DOHH2 (cell line): Measurements from ENCODE around the gene CCIN.

Experiments used
- H3F3A ChIP-seq: fragments of 200-600 bp; sonication (generic), shearing (Covaris generic); 2 replicates; pipeline ENCODE4 v1.6.0; 2016; ENCODE audit warnings: antibody characterized with exemption, mild to moderate bottlenecking; ENCODE audit not compliant: control insufficient read depth, insufficient read depth
- H3K27ac ChIP-seq: fragments of 200-600 bp; sonication (generic); 2 replicates; pipeline ENCODE4 v1.5.1; 2014; ENCODE audit warnings: low read depth, mild to moderate bottlenecking, low read length, moderate library complexity
- H3K27me3 ChIP-seq: fragments of 200-600 bp; sonication (generic); 2 replicates; pipeline ENCODE4 v1.6.1; 2014; ENCODE audit warnings: mild to moderate bottlenecking, low read length, mixed read lengths; ENCODE audit not compliant: control insufficient read depth
- H3K36me3 ChIP-seq: fragments of 200-600 bp; sonication (generic); 2 replicates; pipeline ENCODE4 v1.6.1; 2014; ENCODE audit warnings: mild to moderate bottlenecking, low read length, moderate library complexity, mixed read lengths; ENCODE audit not compliant: control insufficient read depth
- H3K4me1 ChIP-seq: fragments of 200-600 bp; sonication (generic); 2 replicates; pipeline ENCODE4 v1.6.1; 2014; ENCODE audit warnings: mild to moderate bottlenecking, low read length, mixed read lengths; ENCODE audit not compliant: control insufficient read depth
- H3K4me2 ChIP-seq: fragments of 200-600 bp; sonication (generic); 2 replicates; pipeline ENCODE4 v1.6.0; 2014; ENCODE audit warnings: mild to moderate bottlenecking, low read length, moderate library complexity
- H3K4me3 ChIP-seq: fragments of 200-600 bp; sonication (generic); 2 replicates; pipeline ENCODE4 v1.5.1; 2014; ENCODE audit warnings: mild to moderate bottlenecking, low read length, mixed read lengths
- H3K79me2 ChIP-seq: fragments of 200-600 bp; sonication (generic); 2 replicates; pipeline ENCODE4 v1.6.1; 2014; ENCODE audit warnings: mild to moderate bottlenecking, low read length, mixed read lengths; ENCODE audit not compliant: control insufficient read depth
- H3K9me2 ChIP-seq: fragments of 200-600 bp; sonication (generic); replicated peaks from 2 replicates; pipeline ENCODE4 v1.6.1; 2014; ENCODE audit warnings: mild to moderate bottlenecking, low read length, mixed read lengths; ENCODE audit not compliant: control insufficient read depth
- H3K9me3 ChIP-seq: fragments of 200-600 bp; sonication (generic); 2 replicates; pipeline ENCODE4 v1.6.1; 2014; ENCODE audit warnings: antibody characterized with exemption, low read length, mixed read lengths; ENCODE audit not compliant: control insufficient read depth, insufficient read depth
- H4K20me1 ChIP-seq: fragments of 200-600 bp; sonication (generic); 2 replicates; pipeline ENCODE4 v1.6.0; 2014; ENCODE audit warnings: low read depth, mild to moderate bottlenecking, antibody characterized with exemption, low read length, moderate library complexity; ENCODE audit not compliant: control insufficient read depth, insufficient read depth
- CTCF ChIP-seq: fragments of 200-600 bp; sonication (generic); IDR thresholded peaks from one replicate; pipeline ENCODE4 v1.5.1; 2014; ENCODE audit warnings: antibody characterized with exemption, mild to moderate bottlenecking, low read depth, low read length; ENCODE audit not compliant: poor library complexity, severe bottlenecking
- EZH2phosphoT487 ChIP-seq: fragments of 200-600 bp; sonication (generic); IDR thresholded peaks from 2 replicates; pipeline ENCODE4 v1.6.1; 2017; ENCODE audit warnings: borderline replicate concordance, mild to moderate bottlenecking, antibody characterized with exemption, low read length, moderate library complexity, mixed read lengths

CCIN gene

GRCh38 chr9:36145970-36146369 is 23.2 kb upstream of the CCIN start:
- Histone ChIP-seq H3K79me2 (no peaks in the 10 kb centered on the region), H3K9me3 (no peaks in the 10 kb centered on the region), H3K4me1 (peaks cover 3% of the 10 kb centered on the region), H3F3A (no peaks in the 10 kb centered on the region), H3K9me2 (no peaks in the 10 kb centered on the region), H3K4me3 (no peak overlapping the region), H3K4me2 (no peak overlapping the region), H3K36me3 (no peaks in the 10 kb centered on the region), H3K27me3 (peaks cover 5% of the 10 kb centered on the region), H3K27ac (no peak overlapping the region), H4K20me1 (no peaks in the 10 kb centered on the region)
- TF ChIP-seq EZH2phosphoT487 = no peak
- no peak for TF ChIP-seq CTCF

GRCh38 chr9:36146651-36147050 is 22.5 kb upstream of the CCIN start:
- H3K4me1 ChIP-seq = peaks cover 10% of the 10 kb centered on the region
- no peaks in the 10 kb centered on the region for H3F3A ChIP-seq
- H4K20me1 ChIP-seq = no peaks in the 10 kb centered on the region
- H3K36me3 ChIP-seq = no peaks in the 10 kb centered on the region
- TF ChIP-seq CTCF (no peak), EZH2phosphoT487 (no peak)
- H3K27me3 ChIP-seq = peaks cover 5% of the 10 kb centered on the region
- no peak overlapping the region for H3K4me3 ChIP-seq
- H3K27ac ChIP-seq = no peak overlapping the region
- H3K4me2 ChIP-seq = no peak overlapping the region
- no peaks in the 10 kb centered on the region for H3K9me2 ChIP-seq
- no peaks in the 10 kb centered on the region for H3K79me2 ChIP-seq
- H3K9me3 ChIP-seq = no peaks in the 10 kb centered on the region

- Histone ChIP-seq H3K4me3 (no peak overlapping the region), H3K27me3 (peaks cover 5% of the 10 kb centered on the region), H3K79me2 (no peaks in the 10 kb centered on the region), H3K27ac (no peak overlapping the region), H3K4me1 (peaks cover 20% of the 10 kb centered on the region), H4K20me1 (no peaks in the 10 kb centered on the region), H3F3A (no peaks in the 10 kb centered on the region), H3K9me3 (no peaks in the 10 kb centered on the region), H3K9me2 (no peaks in the 10 kb centered on the region), H3K4me2 (no peak overlapping the region), H3K36me3 (no peaks in the 10 kb centered on the region)
- TF ChIP-seq CTCF = no peak
- no peak for TF ChIP-seq EZH2phosphoT487
Measured at GRCh38 chr9:36147441-36148175, 21.6 kb upstream of the CCIN start.
